D721Med (cell line): ENCODE data around the gene FAM222B.

Source experiments
- DNase-seq: peaks from one replicate; pipeline ENCODE4 v3.0.0; 2011; ENCODE audit warnings: low spot score; ENCODE audit not compliant: insufficient read length
- FAIRE-seq: peaks from 2 replicates; lab custom pipeline; 2011; peaks lifted over from hg19 to GRCh38; lab: Jason Lieb, UNC
- CTCF ChIP-seq: IDR thresholded peaks from 2 replicates; pipeline ENCODE4 v1.5.1; 2012; ENCODE audit warnings: mild to moderate bottlenecking, control low read depth; ENCODE audit not compliant: insufficient read depth; ENCODE audit errors: missing control alignments

Gene FAM222B

DNA sequence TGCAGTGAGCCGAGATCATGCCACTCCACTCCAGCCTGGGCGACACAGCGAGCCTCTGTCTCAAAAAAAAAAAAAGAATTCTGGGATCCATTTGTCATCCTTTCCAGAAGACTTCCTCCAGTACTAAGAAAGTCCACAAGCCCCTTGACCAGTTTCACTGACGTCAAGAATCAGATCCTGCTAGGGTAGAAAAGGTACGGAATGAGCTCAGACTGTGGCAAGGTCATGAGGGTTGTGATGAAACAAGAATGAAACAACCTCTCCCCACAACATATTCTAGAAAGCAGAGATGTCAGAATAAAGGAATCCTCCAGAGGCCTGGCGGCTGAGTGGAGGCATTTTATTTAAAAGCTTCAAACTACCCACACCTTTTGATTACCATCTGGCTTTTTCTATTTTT, 68.9 kb downstream of the FAM222B start:
- FAIRE-seq (no peak), DNase-seq (no peak)
- no peak for TF ChIP-seq CTCF

DNA sequence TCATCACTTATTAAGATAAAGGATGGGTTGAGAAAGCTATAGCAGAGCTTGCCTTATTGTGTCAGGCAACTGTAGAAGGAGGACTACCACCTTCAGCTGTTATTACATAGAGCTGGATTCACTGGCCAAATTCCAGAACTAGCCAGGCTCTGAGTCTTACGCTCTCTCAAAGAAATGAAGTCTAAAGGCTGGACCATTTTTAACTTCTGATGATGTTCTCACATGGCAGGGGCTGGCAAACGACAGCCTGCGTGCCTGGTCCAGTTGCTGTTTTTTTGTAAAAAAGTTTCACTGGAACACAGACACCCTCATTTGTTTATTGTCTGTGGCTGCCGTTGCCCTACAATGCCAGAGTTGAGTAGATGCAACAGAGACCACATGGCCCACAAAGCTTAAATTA, 77.6 kb downstream of the FAM222B start:
- no peak for FAIRE-seq
- TF ChIP-seq CTCF, result no peak
- DNase-seq, result no peak

GRCh38 chr17:28763804-28764266, 78.8 kb downstream of the FAM222B start:
- DNase-seq (peak; percentile 51), FAIRE-seq (no peak)
- TF ChIP-seq CTCF, result peak; percentile 97

DNA sequence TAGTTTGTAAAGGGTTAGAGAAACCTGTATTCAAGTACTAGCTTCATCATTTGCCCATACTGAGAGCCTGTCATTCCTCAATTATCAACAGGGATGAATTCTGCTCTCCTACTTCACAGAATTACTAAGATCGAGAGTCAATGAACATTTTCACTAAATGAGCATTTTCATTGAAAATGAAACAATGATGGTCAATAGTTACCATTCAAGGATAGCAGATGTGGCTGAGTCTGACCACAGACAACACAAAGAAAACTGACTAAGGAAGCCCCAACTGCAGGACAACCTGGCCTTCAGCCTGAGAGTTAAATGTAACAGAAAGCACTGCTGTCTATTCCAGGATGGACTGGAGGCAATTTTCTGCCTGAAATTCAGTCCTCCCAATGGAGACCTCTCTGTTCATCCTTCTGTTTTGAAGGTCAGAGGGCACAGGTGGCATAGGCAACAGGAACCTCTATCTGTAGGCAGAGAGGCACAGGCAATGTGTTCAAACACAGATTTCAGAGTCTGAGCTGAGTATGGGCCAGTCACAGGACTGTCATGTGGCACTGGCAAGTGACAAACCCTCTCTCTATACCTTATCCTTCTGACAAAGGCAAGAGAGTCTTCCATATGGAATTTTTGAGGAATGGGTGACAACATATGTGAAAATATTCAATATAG, 79.3 kb downstream of the FAM222B start:
- FAIRE-seq, result no peak
- no peak for DNase-seq
- no peak for TF ChIP-seq CTCF

DNA sequence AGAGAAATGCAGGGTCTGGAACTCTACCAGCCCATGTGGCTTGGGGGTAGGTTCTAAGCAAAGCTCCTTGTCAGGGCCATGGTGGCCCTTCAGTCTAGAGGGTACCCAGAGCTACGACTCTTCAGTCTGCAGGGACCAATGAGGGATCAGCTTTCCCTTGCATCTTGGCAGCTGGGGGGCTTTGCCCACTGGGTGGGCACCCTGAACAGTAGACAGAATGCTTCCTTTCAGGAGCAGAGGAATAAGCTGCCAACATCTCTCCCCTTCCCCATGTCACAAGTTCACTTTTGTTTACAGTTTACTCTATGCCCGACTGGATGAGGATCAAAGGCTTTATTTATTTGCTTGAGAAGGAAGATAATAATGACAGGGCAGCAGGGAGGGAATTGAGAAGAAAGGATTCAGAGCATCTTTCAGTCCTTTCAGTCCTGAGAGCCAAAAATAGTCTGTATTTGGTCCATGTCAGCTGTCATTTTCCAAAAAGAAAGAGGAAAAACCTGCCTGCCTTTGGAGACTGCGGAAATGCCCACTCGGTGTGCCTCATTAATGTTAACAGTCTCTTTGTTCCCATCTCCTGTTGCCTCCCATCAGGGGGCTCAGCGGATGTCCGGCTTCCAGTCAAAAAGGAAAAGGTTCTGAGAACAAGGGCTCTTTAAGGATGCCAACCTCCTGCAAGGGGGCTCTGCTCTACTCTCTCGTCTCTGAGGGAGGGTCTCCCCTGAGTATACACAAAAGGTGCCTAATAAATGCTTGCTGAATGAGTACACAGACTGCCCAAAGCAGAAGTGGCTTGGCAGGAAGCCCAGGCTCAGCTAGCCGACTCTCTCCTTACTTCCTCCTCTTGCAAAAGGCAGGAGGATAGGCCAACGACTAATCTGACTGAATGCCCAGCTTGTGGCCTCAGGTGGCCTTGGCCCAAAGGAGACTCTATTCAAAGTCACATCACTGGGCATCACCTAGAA, 81.7 kb downstream of the FAM222B start:
- TF ChIP-seq CTCF, result no peak
- FAIRE-seq (no peak), DNase-seq (no peak)

DNA sequence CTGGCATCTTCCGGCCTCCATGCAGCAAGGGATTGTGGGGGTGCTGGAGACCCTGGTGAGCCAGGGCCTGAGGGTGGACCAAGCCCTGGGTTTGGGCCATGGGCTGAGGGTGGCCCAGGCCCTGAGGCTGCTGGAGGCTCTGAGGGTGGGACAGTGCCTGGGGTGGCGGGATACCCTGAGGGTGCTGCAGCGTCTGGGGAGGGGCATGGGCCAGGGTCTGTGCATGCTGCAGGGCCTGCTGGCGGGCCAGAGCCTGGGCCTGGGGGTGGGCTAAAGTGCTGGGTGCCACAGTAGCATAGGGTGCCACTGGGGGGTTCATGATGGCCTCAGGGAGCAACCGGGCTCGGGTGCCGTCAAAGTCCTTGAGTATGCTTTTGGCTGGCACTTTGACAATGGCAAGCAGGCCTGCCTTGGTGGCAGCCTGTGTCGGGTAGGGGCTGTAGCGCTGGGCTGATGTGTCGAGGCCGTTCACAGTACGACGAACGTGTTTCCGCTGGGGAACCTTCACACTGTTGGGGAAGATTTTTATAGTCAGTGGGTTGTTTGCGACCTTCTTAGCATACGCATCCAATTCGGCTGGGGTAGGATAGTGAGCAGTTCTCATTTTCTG, 83.2 kb downstream of the FAM222B start:
- FAIRE-seq (no peak), DNase-seq (no peak)
- TF ChIP-seq CTCF, result no peak
